ENCODE data around the gene SOX6. TPM values are rescaled to one million over a fixed set of nuclear protein-coding genes. Genes with fewer than 3 reads are reported as not detected.
"Not testable (repeated sequence)": the region's sequence is repeated elsewhere in the genome, so short reads cannot be mapped to it uniquely, and the experiment has no call there.

Gene SOX6
- total RNA-seq, 8 experiments from 2014 or later: 0.92 to 25.7 (median 3.6) TPM

- H3K4me1 ChIP-seq (replicated peaks in 1 of 2): peaks cover 0 to 6% of the 10 kb centered on the region in 2 donors
- ATAC-seq (replicated peaks in 6 of 8): no peak
- H3K27ac ChIP-seq: no peak overlapping the region
- in situ Hi-C loops (cut with MboI; ENCODE audit: low pct_unique_long_range_greater_than_20kb in 2 of 9, low sequenced_read_pairs in 9 of 9, unreplicated experiment in 9 of 9): no loop called here
- H3K4me3 ChIP-seq: no peak overlapping the region
Measured at GRCh38 chr11:16157327-16157726, 199.0 kb downstream of the SOX6 start.

GRCh38 chr11:16155448-16155847, 200.9 kb downstream of the SOX6 start:
- ATAC-seq (replicated peaks in 6 of 8): no peak
- H3K4me1 ChIP-seq (replicated peaks in 1 of 2): peaks cover 0 to 15% of the 10 kb centered on the region in 2 donors
- no peak overlapping the region for H3K27ac ChIP-seq
- in situ Hi-C loops (cut with MboI; ENCODE audit: low pct_unique_long_range_greater_than_20kb in 2 of 9, low sequenced_read_pairs in 9 of 9, unreplicated experiment in 9 of 9): no loop called here
- no peak overlapping the region for H3K4me3 ChIP-seq

GRCh38 chr11:16154715-16155396, 201.5 kb downstream of the SOX6 start:
- no peak overlapping the region for H3K27ac ChIP-seq
- in situ Hi-C loops (cut with MboI; ENCODE audit: low pct_unique_long_range_greater_than_20kb in 2 of 9, low sequenced_read_pairs in 9 of 9, unreplicated experiment in 9 of 9): no loop called here
- ATAC-seq (replicated peaks in 6 of 8): peak in 2 of 8 experiments; percentile 38 to 87
- H3K4me3 ChIP-seq: no peak overlapping the region
- H3K4me1 ChIP-seq (replicated peaks in 1 of 2): peaks cover 2 to 16% of the 10 kb centered on the region in 2 donors
- 27 to 100% (median 80%) methylated on average over 1 to 4 of the region's 4 CpGs; no CpG with 5 or more reads in 2 of the 10 experiments for WGBS, 10 experiments

- 0 to 100% (median 96%) methylated on average over 1 to 2 of the region's 2 CpGs; no CpG with 5 or more reads in 2 of the 10 experiments for WGBS, 10 experiments
- in situ Hi-C loops (cut with MboI; ENCODE audit: low pct_unique_long_range_greater_than_20kb in 2 of 9, low sequenced_read_pairs in 9 of 9, unreplicated experiment in 9 of 9): no loop called here
- no peak for ATAC-seq (replicated peaks in 6 of 8)
Measured at GRCh38 chr11:16153951-16154350, 202.4 kb downstream of the SOX6 start.

GRCh38 chr11:16151138-16151537, 205.2 kb downstream of the SOX6 start:
- Histone ChIP-seq H3K4me3 (no peak overlapping the region), H3K27ac (no peak overlapping the region), H3K4me1 (replicated peaks in 1 of 2) (peaks cover 17 to 37% of the 10 kb centered on the region in 2 donors)
- in situ Hi-C loops (cut with MboI; ENCODE audit: low pct_unique_long_range_greater_than_20kb in 2 of 9, low sequenced_read_pairs in 9 of 9, unreplicated experiment in 9 of 9): no loop called here
- WGBS, 10 experiments: 26 to 92% (median 57%) methylated on average over 4 to 6 of the region's 6 CpGs
- peak in 2 of 8 experiments; percentile 27 to 37 for ATAC-seq (replicated peaks in 6 of 8)

More at GRCh38 chr11:16153951-16154350, 202.4 kb downstream of the SOX6 start:
- Histone ChIP-seq H3K4me3 (no peak overlapping the region), H3K4me1 (replicated peaks in 1 of 2) (peaks cover 9 to 26% of the 10 kb centered on the region in 2 donors), H3K27ac (no peak overlapping the region)

GRCh38 chr11:16149476-16149875, 206.9 kb downstream of the SOX6 start:
- Histone ChIP-seq H3K4me3 (no peak overlapping the region), H3K27ac (no peak overlapping the region), H3K4me1 (replicated peaks in 1 of 2) (peaks cover 17 to 37% of the 10 kb centered on the region in 2 donors)
- 0 to 100% (median 79%) methylated on average over 1 of the region's 1 CpG; no CpG with 5 or more reads in 2 of the 10 experiments for WGBS, 10 experiments
- ATAC-seq (replicated peaks in 6 of 8): no peak
- in situ Hi-C loops (cut with MboI; ENCODE audit: low pct_unique_long_range_greater_than_20kb in 2 of 9, low sequenced_read_pairs in 9 of 9, unreplicated experiment in 9 of 9): no loop called here

- no peak overlapping the region for H3K4me3 ChIP-seq
- in situ Hi-C loops (cut with MboI; ENCODE audit: low pct_unique_long_range_greater_than_20kb in 2 of 9, low sequenced_read_pairs in 9 of 9, unreplicated experiment in 9 of 9): no loop called here
- peak overlapping the region in 1 of 2 donors; percentile 4 for H3K27ac ChIP-seq
Measured at GRCh38 chr11:16148301-16148931, 207.9 kb downstream of the SOX6 start.

GRCh38 chr11:16146980-16147379, 209.4 kb downstream of the SOX6 start:
- H3K4me1 ChIP-seq (replicated peaks in 1 of 2): peaks cover 17 to 37% of the 10 kb centered on the region in 2 donors
- ATAC-seq (replicated peaks in 6 of 8); H3K4me3 ChIP-seq; H3K27ac ChIP-seq; in situ Hi-C loops (cut with MboI; ENCODE audit: low pct_unique_long_range_greater_than_20kb in 2 of 9, low sequenced_read_pairs in 9 of 9, unreplicated experiment in 9 of 9): not testable (repeated sequence)
- no CpG with 5 or more reads among the region's 2 CpGs for WGBS, 10 experiments

More at GRCh38 chr11:16148301-16148931, 207.9 kb downstream of the SOX6 start:
- H3K4me1 ChIP-seq (replicated peaks in 1 of 2): peaks cover 17 to 37% of the 10 kb centered on the region in 2 donors
- ATAC-seq (replicated peaks in 6 of 8): peak in 5 of 8 experiments; percentile 87 to 96 (median 92)
- 0 to 44% (median 17%) methylated on average over 2 to 8 of the region's 8 CpGs; no CpG with 5 or more reads in 1 of the 10 experiments for WGBS, 10 experiments

GRCh38 chr11:16141614-16142013, 214.7 kb downstream of the SOX6 start:
- ATAC-seq (replicated peaks in 6 of 8); in situ Hi-C loops (cut with MboI; ENCODE audit: low pct_unique_long_range_greater_than_20kb in 2 of 9, low sequenced_read_pairs in 9 of 9, unreplicated experiment in 9 of 9); H3K27ac ChIP-seq; H3K4me1 ChIP-seq (replicated peaks in 1 of 2); H3K4me3 ChIP-seq: not testable (repeated sequence)
- WGBS, 10 experiments: 67 to 100% (median 97%) methylated on average over 2 to 3 of the region's 7 CpGs; no CpG with 5 or more reads in 4 of the 10 experiments

GRCh38 chr11:16141162-16141561, 215.2 kb downstream of the SOX6 start:
- ATAC-seq (replicated peaks in 6 of 8); in situ Hi-C loops (cut with MboI; ENCODE audit: low pct_unique_long_range_greater_than_20kb in 2 of 9, low sequenced_read_pairs in 9 of 9, unreplicated experiment in 9 of 9); H3K4me3 ChIP-seq; H3K27ac ChIP-seq; H3K4me1 ChIP-seq (replicated peaks in 1 of 2): not testable (repeated sequence)
- 12 to 100% (median 88%) methylated on average over 1 to 5 of the region's 8 CpGs for WGBS, 10 experiments

- 0 to 100% (median 88%) methylated on average over 1 to 5 of the region's 5 CpGs; no CpG with 5 or more reads in 4 of the 10 experiments for WGBS, 10 experiments
- no peak for ATAC-seq (replicated peaks in 6 of 8)
Measured at GRCh38 chr11:16136792-16137390, 219.5 kb downstream of the SOX6 start.

GRCh38 chr11:16133867-16134266, 222.5 kb downstream of the SOX6 start:
- in situ Hi-C loops (cut with MboI; ENCODE audit: low pct_unique_long_range_greater_than_20kb in 2 of 9, low sequenced_read_pairs in 9 of 9, unreplicated experiment in 9 of 9): no loop called here
- no peak for ATAC-seq (replicated peaks in 6 of 8)
- Histone ChIP-seq H3K4me3 (no peak overlapping the region), H3K27ac (no peak overlapping the region), H3K4me1 (replicated peaks in 1 of 2) (no peaks in the 10 kb centered on the region)
- 30 to 100% (median 100%) methylated on average over 1 to 3 of the region's 3 CpGs; no CpG with 5 or more reads in 5 of the 10 experiments for WGBS, 10 experiments

More at GRCh38 chr11:16136792-16137390, 219.5 kb downstream of the SOX6 start:
- Histone ChIP-seq H3K4me1 (replicated peaks in 1 of 2) (no peaks in the 10 kb centered on the region), H3K4me3 (no peak overlapping the region), H3K27ac (no peak overlapping the region)
- in situ Hi-C loops (cut with MboI; ENCODE audit: low pct_unique_long_range_greater_than_20kb in 2 of 9, low sequenced_read_pairs in 9 of 9, unreplicated experiment in 9 of 9): no loop called here

GRCh38 chr11:16127732-16128131, 228.6 kb downstream of the SOX6 start:
- no peak for ATAC-seq (replicated peaks in 6 of 8)
- Histone ChIP-seq H3K27ac (no peak overlapping the region), H3K4me1 (replicated peaks in 1 of 2) (peaks cover 5% of the 10 kb centered on the region in 2 donors), H3K4me3 (no peak overlapping the region)
- in situ Hi-C loops (cut with MboI; ENCODE audit: low pct_unique_long_range_greater_than_20kb in 2 of 9, low sequenced_read_pairs in 9 of 9, unreplicated experiment in 9 of 9): no loop called here

Measured in motor neuron (in vitro differentiated cells).